ENCODE data around the gene PCDHB4.
"Not testable (repeated sequence)": the region's sequence is repeated elsewhere in the genome, so short reads cannot be mapped to it uniquely, and the experiment has no call there.

DNA sequence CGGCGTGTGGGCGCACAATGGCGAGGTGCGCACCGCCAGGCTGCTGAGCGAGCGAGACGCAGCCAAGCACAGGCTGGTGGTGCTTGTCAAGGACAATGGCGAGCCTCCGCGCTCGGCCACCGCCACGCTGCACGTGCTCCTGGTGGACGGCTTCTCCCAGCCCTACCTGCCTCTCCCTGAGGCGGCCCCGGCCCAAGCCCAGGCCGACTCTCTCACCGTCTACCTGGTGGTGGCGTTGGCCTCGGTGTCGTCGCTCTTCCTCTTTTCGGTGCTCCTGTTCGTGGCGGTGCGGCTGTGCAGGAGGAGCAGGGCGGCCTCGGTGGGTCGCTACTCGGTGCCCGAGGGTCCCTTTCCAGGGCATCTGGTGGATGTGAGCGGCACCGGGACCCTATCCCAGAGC, 30.5 kb downstream of the PCDHB4 start:
- not testable (repeated sequence) for TF ChIP-seq CTCF (IDR thresholded peaks at IDR 0.05; ENCODE audit: low read depth, low read length, poor library complexity, severe bottlenecking); EZH2phosphoT487 (IDR thresholded peaks at IDR 0.05; ENCODE audit: borderline replicate concordance, low read length)

Data from DOHH2 (cell line).